ENCODE data around the gene PRKN.

GRCh38 chr6:161440299-161440698 is 1287.3 kb downstream of the PRKN start:
- TF ChIP-seq POLR2A (IDR thresholded peaks at IDR 0.05) (no peak), CTCF (IDR thresholded peaks at IDR 0.05) (no peak), POLR2AphosphoS5 (IDR thresholded peaks at IDR 0.05) (no peak)
